ENCODE results near the gene APOO.

The APOO gene

GRCh38 chrX:23907498-23908218 lies at the start of gene APOO, which contains the start of gene CXorf58:
Gene APOO (minus strand): TSS chrX:23907938. CDS start chrX:23907702, 236 bp downstream.
Gene CXorf58 (plus strand): TSS chrX:23908006. CDS start chrX:23910303, 2,297 bp downstream.
- DNase-seq: peak; percentile 87

GRCh38 chrX:23954396-23954795 lies 46.7 kb upstream of the APOO start:
- DNase-seq: no peak

- DNase-seq: no peak
These were observed 46.2 kb upstream of the APOO start for GRCh38 chrX:23953908-23954269.

DNA sequence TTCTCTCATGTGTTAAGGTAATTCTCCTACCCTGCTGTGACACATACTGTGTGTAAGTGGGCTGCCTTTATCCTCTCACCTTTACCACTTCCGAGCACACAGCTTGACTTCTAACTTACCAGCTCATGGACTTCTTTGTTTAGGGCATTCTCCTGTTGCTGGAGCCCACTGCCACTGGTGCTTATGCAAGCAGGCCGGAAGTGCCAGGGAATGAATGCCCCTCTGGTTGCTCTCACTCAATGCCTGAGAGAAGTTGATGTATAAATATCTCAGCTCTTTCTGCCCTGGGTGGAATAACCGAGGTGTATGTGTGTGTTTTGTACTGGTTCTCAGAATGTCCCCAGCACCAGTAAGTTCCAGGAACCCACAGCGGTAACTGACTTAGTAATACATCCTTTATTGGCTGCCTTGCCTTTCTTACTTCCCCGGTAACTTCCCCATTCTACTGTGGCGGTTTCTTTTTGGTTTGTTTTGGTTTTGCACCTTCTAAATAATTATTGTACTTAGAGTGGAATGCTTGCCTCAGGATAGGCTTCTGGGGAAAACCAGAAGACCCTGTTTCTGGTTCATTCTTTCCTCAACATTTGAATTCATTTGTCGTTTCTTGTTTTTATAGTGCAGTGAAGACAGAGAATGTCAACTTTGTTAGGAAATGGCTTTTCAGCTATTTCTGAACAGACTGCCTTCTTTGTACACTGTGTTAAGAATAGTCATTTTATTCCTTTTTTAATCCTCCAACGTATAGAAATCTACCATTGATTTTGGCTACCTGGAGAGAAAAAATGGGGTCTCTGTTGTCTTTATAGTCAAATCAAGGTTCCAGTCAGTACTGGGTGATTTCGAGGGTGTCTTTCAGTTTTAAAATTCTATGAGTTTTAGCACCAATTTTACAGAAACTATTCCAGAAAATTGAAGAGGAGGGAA lies 45.5 kb upstream of the APOO start:
- DNase-seq: peak; percentile 50

- no peak for DNase-seq
These were observed 44.7 kb upstream of the APOO start for GRCh38 chrX:23952391-23952790.

DNA sequence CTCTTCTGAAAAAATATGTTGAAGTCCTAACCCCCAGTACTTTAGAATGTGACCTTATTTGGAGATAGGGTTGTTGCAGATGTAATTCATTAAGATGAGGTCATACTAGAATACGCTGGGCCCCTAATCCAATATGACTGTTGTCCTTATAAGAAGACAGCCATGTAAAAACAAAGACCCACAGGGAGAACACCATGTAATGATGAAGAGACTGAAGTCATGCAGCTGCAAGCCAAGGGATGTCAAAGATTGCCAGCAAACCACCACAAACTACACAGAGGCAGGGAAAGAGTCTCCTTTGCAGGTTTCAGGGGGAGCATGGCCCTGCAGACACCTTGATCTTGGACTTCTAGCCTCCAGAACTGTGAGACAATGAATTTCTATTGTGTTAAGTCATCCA lies 37.5 kb upstream of the APOO start:
- no peak for DNase-seq

- DNase-seq: no peak
These were observed 36.5 kb upstream of the APOO start for GRCh38 chrX:23944234-23944633.

- DNase-seq: no peak
These were observed 31.5 kb upstream of the APOO start for GRCh38 chrX:23939203-23939602.

- no peak for DNase-seq
These were observed 31.0 kb upstream of the APOO start for GRCh38 chrX:23938690-23939089.

GRCh38 chrX:23937100-23937499 lies 29.4 kb upstream of the APOO start:
- no peak for DNase-seq

GRCh38 chrX:23936180-23936579 lies 28.4 kb upstream of the APOO start:
- no peak for DNase-seq

GRCh38 chrX:23935106-23935505 lies 27.4 kb upstream of the APOO start:
- DNase-seq: no peak

DNA sequence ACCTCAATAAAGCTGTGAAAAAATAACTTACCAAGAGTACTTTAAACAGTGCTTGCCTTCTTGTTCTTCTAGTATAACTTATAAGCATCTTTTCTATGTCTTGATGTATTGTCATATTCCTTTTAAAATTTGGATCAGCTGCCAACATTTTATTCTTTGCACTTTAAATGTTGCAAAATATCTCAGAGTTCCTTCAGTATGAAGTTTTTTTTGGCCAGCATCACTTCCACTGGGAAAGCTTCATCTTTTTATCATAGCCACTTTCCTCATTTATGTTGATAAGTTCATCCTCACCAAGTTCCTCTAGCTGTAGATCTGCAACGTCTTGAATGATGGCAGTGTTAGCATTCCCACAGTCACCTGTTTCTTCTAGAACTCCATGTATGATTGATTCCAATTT lies 24.3 kb upstream of the APOO start:
- DNase-seq: no peak

DNA sequence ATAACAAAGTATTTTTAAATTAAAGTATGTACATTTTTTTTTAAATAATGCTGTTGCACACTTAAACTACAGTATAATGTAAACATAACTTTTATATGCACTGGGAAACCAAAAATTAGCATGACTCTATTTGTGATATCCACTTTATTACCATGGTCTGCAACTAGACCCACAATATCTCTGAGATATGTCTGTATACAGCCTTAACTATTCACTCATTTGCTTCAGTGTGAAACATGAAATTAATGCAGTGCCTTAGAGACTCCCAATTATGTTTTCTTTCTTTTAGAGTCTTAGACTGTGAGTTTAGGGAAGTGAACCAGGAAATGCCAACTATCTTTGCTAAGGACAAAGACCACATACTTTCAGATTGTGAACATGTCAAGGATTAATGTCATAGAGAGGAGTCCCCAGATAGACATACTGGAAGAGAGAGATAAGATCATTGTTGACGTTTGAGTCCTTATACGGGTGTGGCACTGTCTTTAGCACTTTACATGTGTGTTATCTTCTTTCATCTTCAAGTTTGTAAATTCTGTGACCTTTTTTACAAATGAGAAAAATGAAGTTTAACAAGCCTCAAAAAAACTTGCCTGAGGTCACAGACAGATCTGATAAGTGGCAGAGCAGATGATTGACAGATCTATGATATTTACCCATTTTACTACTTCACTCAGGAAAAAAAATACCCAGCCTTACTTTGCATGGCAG lies 23.3 kb upstream of the APOO start:
- DNase-seq: no peak

DNA sequence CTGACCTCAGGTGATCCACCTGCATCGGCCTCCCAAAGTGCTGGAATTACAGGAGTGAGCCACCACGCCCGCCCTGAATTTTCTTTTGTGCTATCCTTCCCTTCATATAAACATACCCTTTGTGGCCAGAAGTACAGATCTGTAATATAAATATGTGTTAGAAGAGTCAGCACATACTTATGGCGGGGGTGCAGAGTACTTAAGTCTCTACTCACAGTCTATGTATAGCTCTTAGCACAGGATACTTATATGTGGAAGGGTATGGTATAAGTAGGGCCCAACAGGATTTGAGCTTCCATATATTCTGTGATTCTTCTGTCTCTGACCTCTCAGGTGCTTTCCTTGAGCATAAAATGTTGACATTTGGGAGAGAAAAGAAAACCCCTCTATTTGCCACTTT lies 18.3 kb upstream of the APOO start:
- DNase-seq: no peak

GRCh38 chrX:23919706-23920320 lies 12.1 kb upstream of the APOO start:
- no peak for DNase-seq

GRCh38 chrX:23919148-23919547 lies 11.4 kb upstream of the APOO start:
- DNase-seq: no peak

DNA sequence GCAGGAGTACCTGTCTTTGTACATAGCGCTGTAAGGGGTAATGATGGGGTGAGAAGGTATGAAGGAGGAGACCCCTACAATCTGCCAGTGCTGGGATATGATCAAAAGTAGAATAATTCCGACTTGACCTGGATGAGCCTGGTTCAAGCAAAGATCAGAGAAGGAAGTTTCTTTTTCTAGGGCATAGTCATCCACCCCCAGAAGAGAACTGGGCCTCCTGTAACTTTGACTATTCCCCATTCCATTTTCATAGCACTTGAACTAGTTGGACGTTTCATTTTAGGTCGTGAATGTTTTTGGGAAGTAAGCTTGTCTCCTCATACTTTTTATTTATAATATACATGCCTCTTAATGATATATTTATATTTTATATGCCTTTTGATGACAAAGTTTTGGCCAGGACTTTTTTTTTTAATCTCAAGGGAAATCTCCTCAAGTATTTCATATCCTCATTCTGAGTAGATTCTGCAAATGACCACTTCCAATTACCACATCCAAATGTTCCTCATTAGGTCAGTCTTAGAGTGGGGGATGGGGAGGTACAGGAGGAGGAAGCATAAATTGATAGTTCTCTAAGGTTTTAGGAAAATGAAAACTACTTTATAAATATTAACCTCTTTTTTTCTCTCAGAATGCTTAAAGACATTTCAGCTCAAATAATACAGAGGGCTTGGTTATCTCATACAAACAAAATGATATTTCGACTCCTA lies 3.5 kb upstream of the APOO start:
- no peak for DNase-seq

- no peak for DNase-seq
These were observed 674 bp upstream of the APOO start for GRCh38 chrX:23908219-23909004.

GRCh38 chrX:23907111-23907497 lies 634 bp downstream of the APOO start:
- DNase-seq: no peak

DNA sequence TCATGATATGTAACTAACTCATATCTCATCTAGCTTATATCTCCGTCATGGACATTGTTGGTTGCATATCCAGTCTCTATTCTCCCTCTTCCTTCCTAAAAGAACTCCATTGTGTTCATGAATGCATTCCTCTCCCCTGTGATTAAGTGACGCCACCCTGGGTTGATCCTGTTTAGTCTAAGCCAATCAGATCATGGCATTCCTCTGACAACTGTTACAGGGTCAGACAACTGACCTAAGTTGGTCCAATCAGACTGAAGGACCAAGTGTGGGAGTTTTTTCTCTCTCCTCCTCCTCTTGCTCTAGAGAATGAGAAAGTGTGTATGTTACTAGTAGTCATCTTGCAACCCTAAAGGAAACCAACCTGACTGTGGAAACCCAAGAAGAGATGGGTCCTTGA lies 3.6 kb downstream of the APOO start:
- no peak for DNase-seq

- DNase-seq: no peak
These were observed 5.3 kb downstream of the APOO start for GRCh38 chrX:23902419-23902818.
